Fibroblast of lung (primary cell): Measurements from ENCODE around the gene TSPAN3.

Experiments used
- CTCF ChIP-seq, 2 donors: IDR thresholded peaks in 1 of 2; conservative IDR thresholded peaks in 1 of 2; 1 replicate in 1 of 2; 2 replicates in 1 of 2; pipeline ENCODE4 v1.5.1; 2011 to 2012; ENCODE audit warnings: low read length in 2 of 2, control low read depth in 1 of 2, inconsistent platforms in 1 of 2, low read depth in 1 of 2, mild to moderate bottlenecking in 1 of 2
- EZH2 ChIP-seq: IDR thresholded peaks from 2 replicates; pipeline ENCODE4 v1.5.1; 2012; ENCODE audit warnings: low read length, control low read depth, mild to moderate bottlenecking; ENCODE audit errors: missing control alignments

- TF ChIP-seq CTCF (conservative IDR thresholded peaks at IDR 0.05 in 1 of 2, IDR thresholded peaks at IDR 0.05 in 1 of 2; ENCODE audit: low read depth in 1 of 2, low read length in 2 of 2) (no peak), EZH2 (no peak)
Observed at GRCh38 chr15:77018796-77019505, 52.0 kb downstream of the TSPAN3 start.
